Neutrophil (primary cell): ENCODE measurements around the gene SRL.
"Not testable (repeated sequence)": the region's sequence is repeated elsewhere in the genome, so short reads cannot be mapped to it uniquely, and the experiment has no call there.

Experiments used
- H3K27ac ChIP-seq: fragments of 200-600 bp; sonication (generic); 2 replicates; pipeline ENCODE4 v1.5.1; 2016; ENCODE audit warnings: mild to moderate bottlenecking, moderate library complexity
- H3K27me3 ChIP-seq: fragments of 200-600 bp; sonication (generic); 2 replicates; pipeline ENCODE4 v1.6.0; 2016; ENCODE audit warnings: mild to moderate bottlenecking
- H3K36me3 ChIP-seq: fragments of 200-600 bp; sonication (generic); 2 replicates; pipeline ENCODE4 v1.5.1; 2017
- H3K4me1 ChIP-seq, 2 experiments: fragments of 200-600 bp in 1 of 2; sonication (generic) in 1 of 2; 1 replicate in 1 of 2; 2 replicates in 1 of 2; pipeline versions ENCODE4 v1.5.1 to v1.6.1; 2013 to 2016; ENCODE audit warnings: low read depth in 1 of 2, low read length in 1 of 2, mild to moderate bottlenecking in 1 of 2, moderate library complexity in 1 of 2; ENCODE audit not compliant: control insufficient read depth in 1 of 2, insufficient read depth in 1 of 2
- H3K4me3 ChIP-seq, 2 experiments: fragments of 200-600 bp in 1 of 2; sonication (generic) in 1 of 2; 1 replicate in 1 of 2; 2 replicates in 1 of 2; pipeline ENCODE4 v1.5.1; 2013 to 2016; ENCODE audit warnings: low read depth in 1 of 2, low read length in 1 of 2, mild to moderate bottlenecking in 1 of 2, moderate library complexity in 1 of 2
- H3K9me3 ChIP-seq: fragments of 200-600 bp; sonication (generic); 2 replicates; pipeline ENCODE4 v1.5.1; 2016
- CTCF ChIP-seq: fragments of 200-600 bp; sonication (generic); IDR thresholded peaks from 2 replicates; pipeline ENCODE4 v1.5.1; 2016; ENCODE audit warnings: antibody characterized with exemption

SRL gene

GRCh38 chr16:4213737-4214136 lies 28.1 kb downstream of the SRL start:
- Histone ChIP-seq H3K27ac (no peak overlapping the region), H3K36me3 (no peaks in the 10 kb centered on the region), H3K27me3 (peaks cover 9% of the 10 kb centered on the region), H3K9me3 (no peaks in the 10 kb centered on the region), H3K4me3 (no peak overlapping the region), H3K4me1 (no peaks in the 10 kb centered on the region)
- TF ChIP-seq CTCF = no peak

- Histone ChIP-seq H3K36me3 (no peaks in the 10 kb centered on the region), H3K9me3 (no peaks in the 10 kb centered on the region), H3K27me3 (peaks cover 9% of the 10 kb centered on the region), H3K4me3 (no peak overlapping the region), H3K27ac (no peak overlapping the region), H3K4me1 (no peaks in the 10 kb centered on the region)
- no peak for TF ChIP-seq CTCF
Observed at GRCh38 chr16:4212934-4213296, 29.0 kb downstream of the SRL start.

- Histone ChIP-seq H3K9me3 (no peaks in the 10 kb centered on the region), H3K27ac (no peak overlapping the region), H3K27me3 (peaks cover 9% of the 10 kb centered on the region), H3K4me3 (no peak overlapping the region), H3K4me1 (no peaks in the 10 kb centered on the region), H3K36me3 (no peaks in the 10 kb centered on the region)
- TF ChIP-seq CTCF = no peak
Observed at GRCh38 chr16:4212211-4212933, 29.5 kb downstream of the SRL start.

- H3K27me3 ChIP-seq = peaks cover 10% of the 10 kb centered on the region
- H3K9me3 ChIP-seq, H3K36me3 ChIP-seq, H3K4me1 ChIP-seq, H3K4me3 ChIP-seq, H3K27ac ChIP-seq: not testable (repeated sequence)
Observed at GRCh38 chr16:4211445-4212210, 30.3 kb downstream of the SRL start.

GRCh38 chr16:4209666-4210065 lies 32.2 kb downstream of the SRL start:
- H3K36me3 ChIP-seq = no peaks in the 10 kb centered on the region

More at GRCh38 chr16:4209666-4210065, 32.2 kb downstream of the SRL start:
- H3K4me3 ChIP-seq = no peak overlapping the region
- H3K9me3 ChIP-seq = no peaks in the 10 kb centered on the region
- peaks cover 13% of the 10 kb centered on the region for H3K27me3 ChIP-seq
- no peak for TF ChIP-seq CTCF
- H3K4me1 ChIP-seq = peaks cover 13 to 14% of the 10 kb centered on the region in 2 experiments
- H3K27ac ChIP-seq = no peak overlapping the region
